Neural progenitor cell (in vitro differentiated cells): ENCODE measurements around the gene PIK3R6.

ENCODE experiments used
- EZH2 ChIP-seq: fragments of 200-600 bp; sonication (generic); IDR thresholded peaks from 2 replicates; pipeline ENCODE4 v1.6.1; 2017; ENCODE audit warnings: antibody characterized with exemption, mild to moderate bottlenecking, moderate library complexity
- EZH2phosphoT487 ChIP-seq: fragments of 200-600 bp; sonication (generic); IDR thresholded peaks from 2 replicates; pipeline ENCODE4 v1.6.1; 2017; ENCODE audit warnings: antibody characterized with exemption
- TF ChIP-seq, protein P1 (sequence below): fragments of 200-600 bp; sonication (generic); IDR thresholded peaks from 2 replicates; pipeline ENCODE4 v1.5.1; 2017; ENCODE audit warnings: antibody characterized with exemption, mild to moderate bottlenecking

DNA sequence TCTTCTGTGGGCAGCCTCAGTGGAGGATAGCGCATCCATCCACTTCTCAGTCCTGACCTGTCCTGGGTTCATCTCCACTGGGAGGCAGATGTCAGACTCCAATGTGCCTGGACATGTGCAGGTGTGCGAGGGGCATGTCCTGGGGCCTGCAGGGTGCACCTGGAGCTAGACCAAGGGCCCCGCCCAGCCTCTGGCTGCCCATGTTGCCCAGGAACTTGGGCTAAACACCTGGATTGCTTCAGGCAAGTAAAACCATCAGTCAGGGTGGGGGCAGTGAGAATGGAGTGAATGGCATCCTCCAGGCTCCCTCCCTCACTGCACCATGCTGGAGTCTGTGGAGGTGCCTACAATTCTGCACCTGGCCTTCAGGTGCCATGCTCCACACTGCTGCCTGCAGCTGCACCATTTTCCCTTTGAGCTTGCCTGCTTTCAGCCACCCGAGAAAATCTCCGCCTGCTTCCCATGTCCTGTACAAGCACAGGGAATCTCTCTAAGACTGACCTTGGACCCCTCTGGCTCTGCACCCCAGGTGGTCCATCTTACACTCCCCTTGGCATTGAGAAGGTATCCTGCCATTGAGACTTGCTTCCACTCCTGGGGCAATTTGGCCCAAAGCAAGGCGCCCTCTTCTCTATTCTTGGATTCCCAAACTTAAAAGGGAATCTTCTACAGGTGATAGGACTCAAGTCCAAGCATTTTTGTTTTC lies 66.2 kb downstream of the PIK3R6 start:
- TF ChIP-seq, protein P1, sequence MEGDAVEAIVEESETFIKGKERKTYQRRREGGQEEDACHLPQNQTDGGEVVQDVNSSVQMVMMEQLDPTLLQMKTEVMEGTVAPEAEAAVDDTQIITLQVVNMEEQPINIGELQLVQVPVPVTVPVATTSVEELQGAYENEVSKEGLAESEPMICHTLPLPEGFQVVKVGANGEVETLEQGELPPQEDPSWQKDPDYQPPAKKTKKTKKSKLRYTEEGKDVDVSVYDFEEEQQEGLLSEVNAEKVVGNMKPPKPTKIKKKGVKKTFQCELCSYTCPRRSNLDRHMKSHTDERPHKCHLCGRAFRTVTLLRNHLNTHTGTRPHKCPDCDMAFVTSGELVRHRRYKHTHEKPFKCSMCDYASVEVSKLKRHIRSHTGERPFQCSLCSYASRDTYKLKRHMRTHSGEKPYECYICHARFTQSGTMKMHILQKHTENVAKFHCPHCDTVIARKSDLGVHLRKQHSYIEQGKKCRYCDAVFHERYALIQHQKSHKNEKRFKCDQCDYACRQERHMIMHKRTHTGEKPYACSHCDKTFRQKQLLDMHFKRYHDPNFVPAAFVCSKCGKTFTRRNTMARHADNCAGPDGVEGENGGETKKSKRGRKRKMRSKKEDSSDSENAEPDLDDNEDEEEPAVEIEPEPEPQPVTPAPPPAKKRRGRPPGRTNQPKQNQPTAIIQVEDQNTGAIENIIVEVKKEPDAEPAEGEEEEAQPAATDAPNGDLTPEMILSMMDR = no peak
- no peak for TF ChIP-seq EZH2
- TF ChIP-seq EZH2phosphoT487 = no peak
